NCI-H510A (cell line): Measurements from ENCODE around the gene MAST2.

ENCODE experiments used
- DNase-seq: peaks from one replicate; lab custom pipeline; 2025; lab: John Stamatoyannopoulos, UW

Gene MAST2

DNA sequence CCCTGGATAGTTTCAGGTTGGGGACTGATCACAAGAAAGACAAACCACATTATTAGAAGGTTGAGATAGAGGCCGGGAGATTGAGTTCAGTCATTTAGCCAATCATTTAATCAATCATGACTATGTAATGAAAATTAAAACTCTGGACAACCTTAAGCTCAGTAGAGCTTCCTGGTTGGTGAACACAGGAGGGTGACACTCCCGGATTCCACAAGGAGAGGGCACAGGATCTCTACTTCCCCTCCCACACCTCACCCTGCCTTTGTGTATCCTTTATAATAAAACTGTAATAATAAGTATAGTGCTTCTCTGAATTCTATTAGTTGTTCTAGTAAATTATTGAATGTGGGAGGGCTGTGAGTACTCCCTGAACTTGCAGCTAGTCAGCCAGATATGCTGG lies 178.9 kb downstream of the MAST2 start:
- DNase-seq, result no peak

DNA sequence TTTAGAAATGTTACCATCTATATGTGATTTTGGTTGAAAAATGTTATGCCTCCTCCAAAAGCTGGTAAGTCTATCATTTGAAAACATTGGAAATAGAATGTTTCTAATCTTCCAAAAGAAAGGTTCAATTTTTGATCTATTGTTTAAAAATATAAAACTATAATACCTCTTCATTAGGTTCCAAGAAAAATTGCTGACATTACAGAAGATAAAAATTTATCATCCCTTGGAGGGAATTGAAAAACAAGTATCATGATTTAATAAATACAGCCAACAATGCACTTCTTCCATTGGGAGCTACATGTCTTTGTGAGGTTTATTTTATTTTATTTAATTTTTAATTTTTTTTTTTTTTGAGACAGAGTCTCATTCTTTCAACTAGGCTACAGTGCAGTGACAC lies 180.6 kb downstream of the MAST2 start:
- DNase-seq, result no peak

DNA sequence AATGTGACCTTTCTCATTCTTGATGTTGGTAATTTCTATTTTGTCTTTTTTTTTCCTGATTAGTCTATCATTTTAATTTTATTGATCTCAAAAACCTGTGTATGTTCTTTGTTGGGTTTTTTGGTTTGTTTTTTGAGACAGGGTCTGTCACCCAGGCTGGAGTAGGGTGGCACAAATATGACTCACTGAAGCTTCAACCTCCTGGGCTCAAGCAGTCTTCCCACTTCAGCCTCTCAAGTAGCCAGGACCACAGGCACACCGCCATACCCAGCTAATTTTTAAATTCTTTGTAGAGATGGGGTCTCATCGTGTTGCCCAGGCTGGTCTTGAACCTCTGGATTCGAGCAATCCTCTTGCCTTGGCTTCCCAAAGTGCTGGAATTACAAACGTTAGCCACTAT lies 183.8 kb downstream of the MAST2 start:
- DNase-seq, result no peak

DNA sequence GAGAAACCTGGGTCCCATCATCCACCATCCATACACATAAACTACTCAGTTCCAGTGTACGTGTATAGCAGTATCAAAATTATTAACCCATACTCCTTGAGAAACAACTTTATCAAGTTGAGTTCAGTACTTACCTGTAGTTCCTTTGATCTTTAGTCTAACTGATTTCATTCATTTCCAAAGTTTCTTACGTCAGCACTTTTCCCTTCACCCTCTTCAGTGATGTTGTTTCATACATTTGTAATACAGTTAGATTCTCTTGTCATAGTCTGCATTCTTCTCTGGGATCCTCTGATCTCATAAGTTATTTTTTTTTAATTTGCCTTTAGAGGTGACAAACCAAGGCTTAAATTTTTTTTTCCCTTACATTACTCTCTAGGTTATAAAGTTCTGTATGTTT lies 185.8 kb downstream of the MAST2 start:
- no peak for DNase-seq

DNA sequence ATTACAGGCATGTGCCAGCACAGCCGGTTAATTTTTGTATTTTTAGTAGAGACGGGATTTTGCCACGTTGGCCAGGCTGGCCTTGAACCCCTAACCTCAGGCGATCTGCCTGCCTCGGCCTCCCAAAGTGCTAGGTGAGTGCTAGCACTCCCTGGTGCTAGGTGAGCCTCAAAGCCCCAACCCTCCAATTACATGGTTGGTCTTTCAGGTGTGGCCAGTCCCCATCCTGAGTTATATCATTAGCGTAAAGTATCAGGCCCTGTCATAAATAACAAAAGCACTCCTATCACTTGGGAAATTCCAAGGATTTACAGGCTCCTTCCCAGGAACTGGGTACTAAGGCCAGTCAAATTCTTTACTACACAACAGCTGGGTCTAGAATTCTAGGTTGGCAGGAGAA lies 191.0 kb downstream of the MAST2 start:
- no peak for DNase-seq

DNA sequence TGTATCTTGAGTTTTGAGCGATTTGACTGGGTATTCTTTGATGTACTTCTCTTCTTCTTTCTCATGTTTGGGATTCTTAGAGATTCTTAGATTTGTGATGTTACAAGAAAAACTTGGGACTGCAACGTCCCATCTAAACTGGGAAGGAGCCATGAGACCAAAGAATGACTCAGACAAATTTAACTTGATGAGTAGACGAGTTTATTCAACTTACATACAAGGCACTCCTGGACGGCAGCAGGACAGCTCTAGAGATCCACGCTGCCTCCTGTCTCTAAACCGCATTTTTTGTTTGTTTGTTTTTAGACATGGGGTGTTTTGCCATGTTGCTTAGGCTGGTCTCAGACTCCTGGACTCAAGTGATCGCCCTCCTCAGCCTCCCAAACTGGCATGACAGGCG lies 191.9 kb downstream of the MAST2 start:
- DNase-seq, result no peak

DNA sequence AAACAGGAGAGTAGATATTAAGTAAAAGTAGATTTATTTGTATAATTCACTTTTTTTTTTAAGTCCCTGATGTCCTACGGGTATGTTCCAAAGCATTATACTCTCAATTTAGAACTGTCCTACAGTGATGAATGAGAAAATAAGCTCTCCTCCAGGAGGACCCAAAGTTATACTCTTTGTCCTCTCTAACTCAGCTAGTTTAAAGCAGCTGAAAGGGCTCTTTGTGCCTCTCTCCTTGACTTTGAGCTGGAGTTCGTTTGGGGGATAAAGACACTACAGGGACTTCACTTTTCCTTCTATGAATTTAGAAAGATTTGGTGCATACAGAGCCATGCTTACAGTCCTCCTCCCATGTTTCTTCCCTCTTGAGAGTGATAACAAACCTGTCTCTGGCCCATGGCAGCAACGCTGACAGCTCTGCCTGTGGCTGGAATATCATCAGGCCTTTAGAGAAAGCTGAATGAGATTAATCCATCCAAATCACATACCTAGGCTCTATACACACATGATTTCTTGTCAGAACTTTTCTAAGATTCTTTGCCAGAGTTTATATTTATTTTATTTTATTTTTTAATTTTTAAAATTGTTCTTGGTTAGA lies 194.7 kb downstream of the MAST2 start:
- DNase-seq, result no peak

DNA sequence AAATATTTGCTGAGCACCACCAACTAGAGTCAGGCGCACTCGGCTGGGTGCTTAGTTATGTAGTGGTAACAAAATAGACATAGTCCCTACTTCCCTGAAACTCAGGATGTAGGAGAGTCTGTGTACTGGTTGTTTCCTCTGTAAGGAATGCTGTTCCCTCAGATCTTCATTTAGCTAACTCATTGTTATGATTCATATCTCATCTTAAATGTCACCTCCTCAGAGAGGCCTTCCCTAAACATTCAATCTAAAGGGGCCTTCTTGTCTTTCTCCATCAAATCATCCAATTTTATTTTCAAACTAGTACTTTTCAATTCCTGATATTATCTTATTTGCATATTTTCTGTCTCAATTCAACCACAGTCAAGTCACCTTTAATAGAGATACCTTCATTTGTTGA lies 196.1 kb downstream of the MAST2 start:
- DNase-seq, result no peak

DNA sequence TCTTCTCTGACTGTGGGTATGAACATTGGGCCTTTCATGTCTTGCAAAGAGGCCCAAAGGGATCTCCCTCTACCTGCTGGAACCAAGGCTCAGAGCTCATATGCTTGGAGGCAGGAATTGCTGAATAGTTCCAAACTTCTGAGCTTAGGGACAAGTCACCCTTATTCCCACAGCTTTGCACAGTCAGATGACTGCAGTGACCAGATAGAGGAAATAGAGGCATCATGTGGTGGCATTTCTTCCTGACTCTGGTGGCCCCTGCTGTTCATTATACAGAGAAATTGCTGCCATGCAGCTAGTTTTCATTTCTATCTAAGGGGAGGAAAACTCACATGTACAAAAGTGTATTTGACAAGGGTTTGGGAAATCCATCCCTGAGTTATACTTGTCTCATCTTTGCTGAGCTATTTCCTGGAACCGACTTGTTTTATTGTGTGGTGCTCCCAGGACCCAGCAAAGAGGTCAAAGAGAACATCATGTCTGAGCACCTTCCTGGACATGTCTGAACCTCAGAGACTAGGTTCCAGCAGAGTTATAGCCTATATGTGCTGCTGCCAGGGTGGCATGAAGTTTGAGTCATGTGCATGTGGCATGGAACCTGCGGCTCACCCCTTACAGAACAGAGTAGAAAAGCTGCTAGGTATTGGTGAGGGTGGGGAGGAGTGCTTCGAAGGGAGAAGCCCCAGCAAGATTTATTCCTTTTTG lies 197.8 kb downstream of the MAST2 start:
- DNase-seq, result no peak

DNA sequence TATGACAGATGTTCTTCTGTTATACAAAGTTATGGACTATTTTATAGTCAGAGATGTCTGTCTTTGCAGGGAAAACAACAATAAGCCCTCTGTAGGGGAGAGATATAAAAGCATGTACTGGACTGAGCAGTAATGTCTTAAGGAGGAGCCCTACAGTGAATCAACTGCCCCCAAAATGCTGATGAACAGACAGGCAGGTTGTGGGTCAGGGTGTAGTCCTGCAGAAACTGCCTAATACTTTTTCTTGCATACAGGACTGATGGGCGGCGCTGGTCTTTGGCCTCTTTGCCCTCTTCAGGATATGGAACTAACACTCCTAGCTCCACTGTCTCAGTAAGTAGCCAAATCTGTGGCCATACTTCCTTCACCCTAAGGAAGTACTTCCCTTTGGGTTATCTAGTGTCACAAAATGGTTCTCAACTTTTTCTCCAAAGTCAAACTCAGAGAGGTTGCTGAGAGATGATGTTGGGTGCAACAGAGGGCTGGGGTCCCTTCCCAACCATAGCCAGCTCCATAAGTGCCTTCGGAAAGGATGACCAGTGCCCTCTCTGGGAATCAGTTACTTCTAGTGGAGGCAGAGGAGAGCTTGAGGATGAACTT lies 199.2 kb downstream of the MAST2 start:
- no peak for DNase-seq

DNA sequence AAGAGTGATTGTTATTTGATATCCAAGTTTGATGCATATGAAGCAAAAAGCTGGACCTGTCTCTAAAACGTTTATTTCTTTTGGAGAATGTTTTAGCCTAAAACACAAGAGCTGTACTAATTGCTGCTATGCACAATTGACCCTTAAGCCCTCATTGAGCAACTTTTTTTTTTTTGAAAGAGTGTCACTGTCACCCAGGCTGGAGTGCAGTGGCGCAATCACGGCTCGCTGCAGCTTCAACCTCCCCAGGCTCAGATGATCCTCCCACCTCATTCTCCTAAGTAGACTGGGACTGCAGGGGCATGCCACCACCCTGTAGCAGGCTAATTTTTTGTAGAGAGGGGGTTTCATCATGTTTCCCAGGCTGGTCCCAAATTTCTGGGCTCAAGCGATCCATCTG lies 199.9 kb downstream of the MAST2 start:
- no peak for DNase-seq

DNA sequence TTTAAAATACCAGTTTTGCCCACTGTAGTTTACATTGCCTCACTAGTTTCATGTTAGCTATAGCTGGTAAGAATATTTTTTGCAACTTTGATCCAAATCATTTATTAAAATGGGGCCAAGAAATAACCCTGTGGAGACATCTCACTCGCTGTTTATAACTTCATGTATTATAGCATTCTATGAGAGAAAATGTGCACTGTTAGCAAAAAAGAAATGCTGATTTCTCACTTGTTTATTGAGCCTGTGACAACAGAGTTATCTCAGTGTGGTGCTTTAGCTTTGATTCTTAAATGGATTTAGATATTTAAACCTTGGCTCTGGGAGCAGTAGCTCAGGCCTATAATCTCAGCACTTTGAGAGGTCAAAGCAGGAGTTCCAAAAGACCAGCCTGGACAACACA lies 201.1 kb downstream of the MAST2 start:
- DNase-seq, result no peak

DNA sequence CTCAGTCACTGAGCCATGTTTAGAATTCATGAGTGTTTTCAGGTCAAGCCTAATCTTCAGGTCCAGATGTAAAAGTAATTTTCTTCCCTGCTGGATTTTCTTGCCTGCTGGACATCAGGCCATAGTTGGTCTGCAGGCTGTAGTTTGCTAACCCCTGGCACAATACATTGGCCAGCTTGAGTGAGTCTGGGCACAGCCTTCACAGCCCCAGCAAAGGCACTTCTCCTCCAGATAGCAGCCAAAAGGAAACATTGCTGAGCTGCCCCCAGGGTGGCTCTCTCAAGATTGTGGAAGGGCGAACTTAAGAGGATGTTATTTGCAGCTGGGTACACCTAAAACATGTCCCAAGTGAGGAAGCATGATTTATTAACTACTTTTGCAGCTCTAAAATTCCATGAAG lies 202.2 kb downstream of the MAST2 start:
- DNase-seq, result no peak

DNA sequence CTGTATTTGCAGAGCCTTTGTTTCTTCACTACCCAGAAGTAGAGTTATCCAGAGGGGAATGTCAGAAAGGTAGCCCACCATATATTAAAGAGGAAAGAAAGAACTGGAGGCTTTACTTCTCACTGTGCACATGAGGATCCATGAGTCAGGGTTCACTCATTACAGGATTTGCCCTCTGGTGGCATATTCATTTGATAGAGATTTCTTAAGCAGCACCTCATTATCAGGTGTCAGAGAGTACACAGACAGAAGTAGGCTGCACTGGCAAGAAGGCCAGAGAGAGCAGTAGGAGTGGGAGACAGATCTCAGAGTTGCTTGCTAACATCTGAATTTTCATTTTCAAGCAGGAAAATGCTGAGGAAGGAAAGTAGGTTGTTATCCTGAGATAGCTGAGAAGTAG lies 205.2 kb downstream of the MAST2 start:
- DNase-seq, result no peak

DNA sequence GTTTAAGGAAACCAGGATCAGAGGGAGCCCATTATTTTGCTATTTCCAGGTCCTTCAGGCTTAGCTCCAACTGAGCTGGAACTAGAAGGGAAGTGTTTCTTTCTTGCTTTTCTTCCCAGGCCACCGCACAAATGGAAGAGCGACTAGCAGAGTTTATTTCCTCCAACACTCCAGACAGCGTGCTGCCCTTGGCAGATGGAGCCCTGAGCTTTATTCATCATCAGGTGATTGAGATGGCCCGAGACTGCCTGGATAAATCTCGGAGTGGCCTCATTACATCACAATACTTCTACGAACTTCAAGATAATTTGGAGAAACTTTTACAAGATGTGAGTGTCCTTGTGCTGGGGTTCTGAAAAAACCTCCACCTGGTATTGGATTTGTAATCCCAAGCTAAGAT lies 207.2 kb downstream of the MAST2 start:
- no peak for DNase-seq

DNA sequence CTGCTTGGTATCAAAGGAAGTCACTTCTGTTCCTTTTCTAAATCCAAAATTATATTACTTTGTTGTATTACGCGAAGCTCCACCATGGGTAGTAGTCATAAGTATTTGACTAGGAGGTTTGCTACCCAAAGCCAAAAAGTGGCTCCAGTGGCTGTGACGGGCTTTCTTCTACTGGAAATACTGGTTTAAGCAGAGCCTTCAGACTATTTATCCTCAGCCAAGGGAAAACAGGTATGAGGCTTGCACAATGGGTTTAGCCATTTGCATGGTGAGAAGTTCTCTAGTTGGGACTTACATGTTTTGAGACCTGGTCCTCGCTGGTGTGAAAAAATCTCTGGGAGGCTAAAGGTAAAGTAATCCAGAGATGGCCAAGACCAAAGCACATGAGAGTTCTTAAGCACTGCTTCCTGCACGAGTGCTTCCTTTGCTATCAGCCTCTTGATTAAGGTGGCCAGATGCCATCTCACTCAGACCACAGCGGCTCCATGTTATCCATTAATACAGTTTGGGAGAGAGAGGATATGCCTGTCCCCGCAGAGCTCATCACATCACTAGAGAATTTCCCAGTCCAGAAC lies 207.8 kb downstream of the MAST2 start:
- no peak for DNase-seq

DNA sequence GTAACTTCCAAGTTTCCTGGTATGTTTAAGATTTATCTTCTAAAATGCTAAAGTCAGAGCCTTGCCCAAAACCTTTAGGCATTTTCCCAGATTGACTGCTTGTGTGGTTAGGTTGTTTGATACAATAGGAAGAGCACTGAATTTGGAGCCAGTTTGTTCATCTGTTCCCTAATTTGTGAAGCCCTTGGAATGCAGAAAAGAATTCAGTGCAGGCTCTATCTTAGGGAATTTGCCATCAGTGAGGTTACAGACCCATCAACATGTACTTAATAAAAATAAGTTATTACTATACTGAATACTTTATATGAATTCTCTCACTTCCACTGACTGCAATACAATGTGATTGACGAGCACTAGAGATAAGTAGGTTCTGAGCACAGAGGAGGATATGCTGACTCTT lies 208.8 kb downstream of the MAST2 start:
- DNase-seq, result no peak

DNA sequence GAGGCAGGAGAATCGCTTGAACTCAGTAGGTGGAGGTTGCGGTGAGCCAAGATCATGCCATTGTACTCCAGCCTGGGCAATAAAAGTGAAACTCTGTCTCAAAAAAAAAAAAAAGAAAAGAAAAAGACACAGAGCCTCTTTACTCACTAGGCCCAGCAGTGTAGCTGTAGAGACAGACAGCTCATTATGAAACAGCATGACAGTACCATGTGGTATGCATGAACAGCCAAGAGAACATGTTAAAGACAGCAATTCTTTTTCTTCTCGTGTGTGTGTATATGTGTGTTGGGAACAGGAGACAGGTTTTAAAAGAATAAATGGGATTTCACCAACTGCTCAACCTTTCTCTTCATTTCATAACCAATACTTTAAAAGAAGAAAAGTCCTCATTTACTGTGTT lies 210.2 kb downstream of the MAST2 start:
- DNase-seq, result no peak

DNA sequence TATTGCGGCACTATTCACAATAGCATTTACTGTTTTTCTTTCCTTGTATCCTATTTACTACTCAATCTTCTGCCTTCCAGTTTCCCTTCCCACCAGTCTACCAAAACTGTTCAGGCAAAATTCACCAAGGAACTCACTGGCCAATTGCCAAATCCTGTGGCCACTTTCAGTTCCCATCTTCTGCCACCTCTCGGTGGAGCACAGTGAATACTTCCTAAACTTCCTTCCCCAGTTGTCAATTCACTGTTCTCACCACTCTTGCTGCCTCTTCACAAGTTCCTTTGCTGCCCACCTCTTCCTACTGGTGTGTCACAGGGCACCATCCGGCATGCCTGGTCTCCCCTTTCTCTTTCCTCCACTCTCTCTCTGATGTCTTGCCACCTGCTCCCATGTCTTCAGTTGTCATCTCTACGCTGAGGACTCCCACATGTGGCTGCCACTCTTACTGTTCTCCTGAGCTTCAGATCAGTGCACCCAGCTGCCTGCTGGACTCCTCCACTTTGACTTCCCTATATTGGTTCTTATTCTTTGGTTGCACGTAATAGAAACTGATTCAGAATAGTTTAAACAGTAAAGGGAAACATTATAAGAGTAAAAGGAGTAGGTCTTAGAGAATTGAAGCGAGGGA lies 214.6 kb downstream of the MAST2 start:
- DNase-seq, result no peak

DNA sequence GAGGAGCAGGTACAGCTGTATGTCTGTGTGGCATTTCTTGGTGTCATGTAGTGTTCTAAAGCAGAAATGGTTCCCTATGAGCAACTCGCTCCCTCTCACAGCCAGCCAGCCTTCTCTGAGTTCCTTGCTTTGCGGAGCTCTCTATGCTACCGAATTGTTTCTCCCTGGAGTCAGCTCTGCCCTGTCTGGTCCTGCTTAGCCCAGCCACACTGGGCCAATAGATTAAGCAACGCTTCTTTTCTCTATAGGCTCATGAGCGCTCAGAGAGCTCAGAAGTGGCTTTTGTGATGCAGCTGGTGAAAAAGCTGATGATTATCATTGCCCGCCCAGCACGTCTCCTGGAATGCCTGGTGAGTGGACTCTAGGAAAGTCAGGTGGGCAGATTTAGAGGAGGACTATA lies 215.9 kb downstream of the MAST2 start:
- DNase-seq, result no peak

DNA sequence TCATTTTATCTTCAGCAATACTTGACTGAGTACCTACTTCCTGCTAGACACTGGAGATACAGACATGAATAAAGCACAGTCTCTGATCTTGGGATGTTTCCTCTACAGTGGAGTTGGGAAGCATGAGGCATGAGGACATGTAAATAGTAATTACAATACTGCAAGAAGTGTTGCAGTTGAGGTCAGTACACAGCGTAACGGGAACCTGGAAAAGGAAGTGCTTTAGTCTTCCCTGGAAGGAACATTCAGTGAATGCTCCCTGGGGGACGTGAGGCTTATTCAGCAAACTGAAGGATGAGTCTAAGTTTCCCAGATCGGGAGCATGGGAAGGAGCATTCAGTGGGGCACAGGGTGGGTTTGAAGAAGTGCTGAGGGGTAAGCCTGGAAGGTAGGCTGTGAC lies 216.6 kb downstream of the MAST2 start:
- no peak for DNase-seq

DNA sequence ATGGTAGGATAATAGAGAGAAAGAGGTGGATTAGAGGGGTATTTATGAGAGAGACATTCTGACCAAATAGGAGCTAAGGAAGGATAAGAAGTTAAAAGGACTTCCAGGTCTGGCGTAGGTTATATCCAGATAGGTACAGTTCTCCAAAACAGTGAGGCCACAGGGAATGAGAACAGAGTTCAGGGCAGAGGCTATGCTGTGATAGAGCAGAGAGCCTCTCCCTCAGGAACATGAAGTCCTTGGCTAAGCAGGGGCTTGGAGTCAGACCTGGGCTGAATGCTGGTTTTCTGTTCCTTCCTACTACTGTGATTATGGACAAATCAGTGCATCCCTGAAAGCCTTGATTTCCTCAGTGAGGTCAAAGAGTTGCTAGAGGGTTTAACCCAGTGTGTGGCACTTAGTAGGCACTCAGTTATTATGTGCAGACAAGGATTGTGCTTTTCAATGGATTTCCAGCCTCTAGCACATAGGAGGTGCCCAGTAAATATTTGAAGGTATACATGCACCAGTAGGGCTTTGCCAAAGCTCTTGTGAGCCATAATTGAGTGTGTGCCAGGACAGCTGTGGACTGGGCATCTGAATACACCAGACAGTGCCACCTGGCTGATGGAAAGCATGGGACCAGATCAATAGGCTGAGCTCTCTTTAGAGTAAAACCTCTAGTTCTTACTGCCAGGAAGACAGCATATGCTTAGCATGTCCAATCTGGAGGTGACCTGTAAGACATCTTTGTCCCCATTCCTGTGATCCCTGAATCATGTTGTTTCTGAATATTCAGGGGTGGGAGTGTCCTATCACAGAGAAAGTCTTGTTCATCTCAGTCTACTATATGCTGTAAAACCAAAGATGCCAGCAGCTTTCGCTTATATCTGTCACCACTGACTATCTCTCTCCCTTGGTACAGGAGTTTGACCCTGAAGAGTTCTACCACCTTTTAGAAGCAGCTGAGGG lies 217.9 kb downstream of the MAST2 start:
- DNase-seq, result no peak
